Measurements from ENCODE around the gene FGD4.

DNA sequence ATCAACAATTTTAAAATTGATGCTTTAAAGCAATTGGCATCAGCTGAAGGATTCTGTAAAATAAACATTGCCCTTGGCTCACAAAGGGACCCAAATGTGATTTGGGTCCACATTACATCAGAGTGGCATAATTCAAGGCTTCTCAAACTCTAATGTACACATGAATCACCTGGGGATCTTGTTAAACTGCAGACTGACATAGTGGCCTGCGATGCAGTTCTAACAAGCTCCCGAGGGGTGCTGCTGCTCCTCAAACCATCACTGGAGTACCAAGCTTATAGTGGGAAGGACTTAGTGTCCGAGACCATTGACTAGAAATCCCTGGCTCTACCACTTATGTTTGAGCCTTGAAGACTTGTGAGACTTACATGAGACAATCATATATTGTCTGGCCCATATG is 247.9 kb downstream of the FGD4 start:
- no peak for TF ChIP-seq JUN (IDR thresholded peaks at IDR 0.05; ENCODE audit: borderline replicate concordance, insufficient read depth, insufficient read length, low read depth)
- TF ChIP-seq, protein P1, sequence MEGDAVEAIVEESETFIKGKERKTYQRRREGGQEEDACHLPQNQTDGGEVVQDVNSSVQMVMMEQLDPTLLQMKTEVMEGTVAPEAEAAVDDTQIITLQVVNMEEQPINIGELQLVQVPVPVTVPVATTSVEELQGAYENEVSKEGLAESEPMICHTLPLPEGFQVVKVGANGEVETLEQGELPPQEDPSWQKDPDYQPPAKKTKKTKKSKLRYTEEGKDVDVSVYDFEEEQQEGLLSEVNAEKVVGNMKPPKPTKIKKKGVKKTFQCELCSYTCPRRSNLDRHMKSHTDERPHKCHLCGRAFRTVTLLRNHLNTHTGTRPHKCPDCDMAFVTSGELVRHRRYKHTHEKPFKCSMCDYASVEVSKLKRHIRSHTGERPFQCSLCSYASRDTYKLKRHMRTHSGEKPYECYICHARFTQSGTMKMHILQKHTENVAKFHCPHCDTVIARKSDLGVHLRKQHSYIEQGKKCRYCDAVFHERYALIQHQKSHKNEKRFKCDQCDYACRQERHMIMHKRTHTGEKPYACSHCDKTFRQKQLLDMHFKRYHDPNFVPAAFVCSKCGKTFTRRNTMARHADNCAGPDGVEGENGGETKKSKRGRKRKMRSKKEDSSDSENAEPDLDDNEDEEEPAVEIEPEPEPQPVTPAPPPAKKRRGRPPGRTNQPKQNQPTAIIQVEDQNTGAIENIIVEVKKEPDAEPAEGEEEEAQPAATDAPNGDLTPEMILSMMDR (IDR thresholded peaks at IDR 0.05; ENCODE audit: extremely low read depth in 1 of 2, insufficient read depth in 1 of 2, low read depth in 1 of 2, low read length in 2 of 2), result no peak
- no peak for TF ChIP-seq EZH2 (IDR thresholded peaks at IDR 0.05; ENCODE audit: borderline replicate concordance, low read depth, low read length, severe bottlenecking)

Data from endothelial cell of umbilical vein (primary cell).